HG03520 (cell line): ENCODE results near the gene ARHGEF5.

Source experiments
- ATAC-seq: cut with Tn5 transposase; IDR thresholded peaks from one replicate; pipeline ENCODE4 v1.9.1; 2021; ENCODE audit warnings: mild to moderate bottlenecking, moderate library complexity; ENCODE audit not compliant: unreplicated experiment

ARHGEF5 gene

DNA sequence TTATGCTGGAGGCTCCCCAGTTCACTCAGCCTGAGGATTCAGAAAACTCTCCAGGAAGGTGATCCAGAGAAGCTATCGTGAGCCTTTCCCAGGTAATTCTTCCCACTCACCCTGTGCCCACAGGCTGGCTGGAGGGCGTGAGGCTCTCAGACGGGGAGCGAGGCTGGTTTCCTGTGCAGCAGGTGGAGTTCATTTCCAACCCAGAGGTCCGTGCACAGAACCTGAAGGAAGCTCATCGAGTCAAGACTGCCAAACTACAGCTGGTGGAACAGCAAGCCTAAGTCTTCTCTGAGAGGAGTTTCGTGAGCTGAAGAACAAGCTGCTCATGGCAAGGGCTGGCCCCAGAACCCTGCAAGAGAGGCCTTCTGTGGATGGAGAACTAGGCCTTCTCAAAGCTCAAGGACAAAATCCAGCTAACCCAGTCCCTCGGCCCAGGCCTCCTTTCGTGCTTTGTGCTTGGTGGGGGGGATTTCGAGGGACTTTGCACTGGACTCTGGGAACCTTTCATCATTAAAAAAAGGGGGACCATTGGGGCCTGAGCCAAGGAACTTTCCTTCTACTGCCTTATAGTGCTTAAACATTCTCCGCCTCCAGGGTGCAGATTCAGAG lies 24.7 kb downstream of the ARHGEF5 start:
- ATAC-seq: no peak

DNA sequence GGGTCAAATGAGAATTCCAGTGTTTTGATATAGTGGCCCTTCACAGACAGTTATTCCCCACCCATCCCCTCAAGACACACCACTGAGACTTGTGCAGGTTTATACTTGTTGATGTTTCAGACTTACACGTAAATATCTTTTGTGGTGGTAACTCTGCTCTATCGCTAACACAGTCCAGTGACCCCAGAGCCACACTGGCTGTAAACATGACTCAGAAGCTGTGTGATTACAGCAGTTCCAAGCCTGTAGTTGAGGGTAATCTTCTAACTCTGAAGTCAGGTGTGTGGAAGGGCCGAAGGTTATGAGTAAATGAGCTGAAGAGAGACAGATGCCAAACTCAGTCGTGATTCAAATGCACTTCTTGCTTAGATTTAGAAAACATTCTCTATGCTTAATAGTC lies 28.9 kb downstream of the ARHGEF5 start:
- peak; percentile 95 for ATAC-seq

DNA sequence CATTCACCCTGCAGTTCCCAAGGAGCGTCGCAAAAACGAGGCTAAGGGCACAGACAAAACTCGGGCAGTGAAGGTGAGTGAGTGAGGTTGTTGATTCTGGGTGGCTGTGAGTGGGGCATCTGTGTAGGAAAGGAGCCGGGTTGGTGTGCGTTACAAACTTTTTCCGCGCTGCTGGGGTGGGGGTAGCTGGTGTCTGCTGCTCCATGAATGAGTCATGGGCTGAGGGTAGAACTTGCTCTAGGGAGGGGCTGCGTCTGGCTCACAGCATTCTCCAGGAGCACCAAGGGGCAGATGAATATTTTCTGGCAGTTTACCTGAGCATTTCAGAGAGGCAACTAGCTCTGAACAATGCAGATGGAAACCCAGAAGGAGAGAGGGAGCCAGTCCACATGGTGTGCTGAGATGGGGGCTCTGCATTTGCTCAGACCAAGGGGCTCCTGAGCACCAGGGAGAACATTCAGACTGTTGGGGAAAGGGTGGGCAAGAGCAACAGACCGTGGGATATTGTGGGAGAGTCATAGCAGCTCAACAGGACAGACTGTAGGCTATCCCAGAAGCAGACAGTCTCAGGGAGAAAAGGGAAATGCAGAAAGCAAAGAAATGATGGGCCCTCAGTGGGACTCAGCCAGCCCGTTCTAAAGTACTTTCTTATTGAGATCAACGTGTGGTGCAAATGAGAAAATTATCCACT lies 29.5 kb downstream of the ARHGEF5 start:
- ATAC-seq: peak; percentile 52

DNA sequence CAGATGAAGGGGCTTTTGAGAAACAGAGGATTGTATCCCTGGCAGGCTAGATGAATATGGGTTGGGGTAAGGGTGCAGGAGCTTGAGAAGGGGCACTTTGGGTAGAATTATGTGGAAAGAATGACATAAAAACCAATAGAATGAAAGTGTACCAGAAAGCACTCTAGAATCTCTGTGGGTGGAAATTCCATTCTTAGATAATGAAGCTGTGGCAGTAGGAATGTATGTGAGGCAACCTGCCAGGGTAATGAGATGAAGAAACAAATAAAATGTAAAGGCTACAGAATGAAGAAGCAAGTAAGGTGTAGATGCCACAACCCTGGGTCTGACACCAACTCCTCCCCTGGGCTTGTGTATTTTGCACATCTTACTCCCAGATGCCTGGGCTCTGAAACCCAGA lies 31.5 kb downstream of the ARHGEF5 start:
- no peak for ATAC-seq

DNA sequence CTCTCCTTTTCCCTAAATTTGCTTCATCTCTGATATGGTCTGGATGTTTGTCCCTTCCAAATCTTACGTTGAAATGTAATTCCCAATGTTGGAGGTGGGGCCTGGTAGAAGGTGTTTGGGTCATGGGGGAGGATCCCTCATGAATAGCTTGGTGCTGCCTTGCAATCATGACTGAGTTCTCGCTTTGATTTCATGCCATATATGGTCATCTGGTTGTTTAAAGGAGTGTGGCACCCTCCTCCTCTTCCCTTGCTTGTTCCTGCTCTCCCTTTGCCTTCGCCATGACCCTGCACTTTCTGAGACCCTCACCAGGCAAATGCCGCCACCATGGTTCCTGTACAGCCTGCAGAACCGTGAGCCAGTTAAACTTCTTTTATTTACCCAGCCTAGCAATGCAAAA lies 33.7 kb downstream of the ARHGEF5 start:
- no peak for ATAC-seq

DNA sequence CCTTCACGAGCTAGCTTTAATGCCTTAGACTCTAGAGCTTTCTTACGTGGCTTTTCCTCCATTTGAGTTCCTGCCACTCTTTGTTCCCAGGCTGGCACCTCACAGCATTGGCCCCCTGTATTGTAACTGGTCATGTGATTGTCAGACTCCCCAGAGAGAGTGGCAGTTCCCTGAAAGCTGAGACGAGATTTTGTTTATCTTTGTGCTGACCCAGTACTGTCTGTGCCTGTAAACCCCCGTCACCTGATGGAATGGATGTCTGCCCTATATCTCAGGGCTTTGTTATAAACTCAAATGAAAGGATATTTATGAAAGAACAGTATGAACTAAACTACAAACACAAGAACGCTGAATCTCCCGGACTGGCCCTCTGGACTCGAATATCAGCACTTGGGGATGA lies 35.3 kb downstream of the ARHGEF5 start:
- no peak for ATAC-seq

DNA sequence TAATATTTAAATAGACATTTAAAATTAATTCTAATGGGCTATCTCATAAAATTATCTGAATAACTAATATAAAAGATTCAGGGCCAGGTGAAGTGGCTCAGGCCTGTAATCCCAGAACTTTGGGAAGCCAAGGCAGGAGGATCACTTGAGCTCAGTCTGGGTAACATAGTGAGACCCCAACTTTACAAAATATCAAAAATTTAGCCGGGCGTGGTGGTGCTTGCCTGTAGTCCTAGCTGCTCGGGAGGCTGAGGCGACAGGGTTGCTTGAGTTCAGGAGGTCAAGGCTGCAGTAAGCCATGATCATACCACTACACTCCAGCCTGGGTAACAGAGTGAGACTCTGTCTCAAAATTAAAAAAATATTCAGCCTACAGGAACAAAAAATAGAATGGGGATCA lies 35.8 kb downstream of the ARHGEF5 start:
- no peak for ATAC-seq

DNA sequence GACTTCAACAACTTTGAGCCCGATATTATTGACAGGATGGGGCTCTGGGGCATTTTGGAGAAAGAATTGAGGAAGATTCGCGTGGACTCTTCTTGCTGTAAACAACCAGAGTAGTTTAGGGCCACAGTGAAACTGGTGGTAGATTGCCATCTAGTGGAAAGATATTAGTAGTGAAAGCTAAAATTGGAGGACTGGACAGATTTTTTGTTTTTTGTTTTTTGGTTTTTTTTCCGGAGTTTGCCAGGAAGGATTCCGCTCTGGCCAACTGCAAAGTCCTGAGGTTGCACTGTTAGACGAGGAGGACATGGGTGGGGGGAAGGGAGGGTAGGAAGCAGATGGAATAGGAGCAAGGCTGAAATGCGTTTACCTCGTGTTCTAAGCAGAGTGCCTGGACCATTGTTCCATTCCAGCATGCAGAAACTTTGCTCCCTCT lies 36.6 kb downstream of the ARHGEF5 start:
- ATAC-seq: peak; percentile 71

DNA sequence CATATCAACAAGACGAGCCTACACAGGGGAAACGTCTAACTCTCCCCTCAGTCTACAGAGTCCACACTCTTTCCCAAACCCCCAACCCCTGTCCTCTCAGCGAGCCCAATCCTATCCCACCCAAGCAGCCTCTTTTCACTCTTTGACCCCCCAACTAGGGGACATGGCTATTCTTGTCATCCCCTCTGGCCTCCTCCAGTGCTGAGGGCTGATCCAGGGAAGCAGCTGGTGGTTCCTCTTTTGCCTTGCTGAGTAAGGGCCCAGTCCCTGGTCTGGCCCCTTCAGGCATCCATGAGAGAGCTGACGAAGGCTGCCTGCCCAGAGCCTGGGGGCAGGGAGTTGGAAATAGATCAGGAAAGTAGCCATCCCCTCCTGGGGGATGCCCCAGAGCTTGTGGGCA lies 41.9 kb downstream of the ARHGEF5 start:
- ATAC-seq: no peak

DNA sequence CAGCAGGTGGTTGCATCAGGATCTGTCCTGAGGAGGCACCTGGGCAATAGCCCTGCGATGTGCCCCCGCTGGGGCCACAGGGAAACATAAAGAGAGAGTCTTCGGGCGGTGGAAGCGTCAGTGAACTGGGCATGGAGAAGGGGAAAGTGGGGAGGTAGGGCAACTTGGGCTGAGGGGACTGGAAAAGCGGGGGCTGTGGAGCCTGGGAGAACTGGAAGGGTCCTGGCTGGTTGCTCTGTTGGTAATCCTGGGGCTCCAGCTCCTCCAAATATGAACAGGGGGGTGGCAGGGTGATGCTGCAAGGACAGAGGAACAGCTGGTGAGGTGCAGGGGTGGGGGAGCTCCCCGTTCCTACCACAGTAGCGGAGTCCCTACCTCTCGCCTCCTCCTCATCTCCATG lies 43.1 kb downstream of the ARHGEF5 start:
- ATAC-seq: no peak

DNA sequence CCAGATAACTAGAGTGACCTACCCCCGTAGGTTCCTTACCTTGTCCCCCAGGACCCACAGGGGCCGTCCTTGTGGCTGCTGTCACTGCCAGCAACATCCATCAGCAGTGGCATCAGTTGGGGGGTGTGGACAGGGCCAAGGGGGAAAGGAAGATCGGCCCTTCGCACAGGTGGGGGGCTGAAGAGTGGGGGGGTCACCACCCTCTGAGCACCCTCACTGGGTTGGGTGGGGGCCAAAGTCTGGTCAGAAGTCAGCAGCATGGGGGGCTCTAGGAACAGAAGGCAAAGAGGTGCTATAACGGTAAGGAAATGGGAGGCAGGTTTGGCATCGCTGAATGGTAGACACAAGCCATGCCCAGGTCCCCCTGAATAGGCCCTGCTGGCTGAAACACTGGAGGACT lies 43.7 kb downstream of the ARHGEF5 start:
- no peak for ATAC-seq

DNA sequence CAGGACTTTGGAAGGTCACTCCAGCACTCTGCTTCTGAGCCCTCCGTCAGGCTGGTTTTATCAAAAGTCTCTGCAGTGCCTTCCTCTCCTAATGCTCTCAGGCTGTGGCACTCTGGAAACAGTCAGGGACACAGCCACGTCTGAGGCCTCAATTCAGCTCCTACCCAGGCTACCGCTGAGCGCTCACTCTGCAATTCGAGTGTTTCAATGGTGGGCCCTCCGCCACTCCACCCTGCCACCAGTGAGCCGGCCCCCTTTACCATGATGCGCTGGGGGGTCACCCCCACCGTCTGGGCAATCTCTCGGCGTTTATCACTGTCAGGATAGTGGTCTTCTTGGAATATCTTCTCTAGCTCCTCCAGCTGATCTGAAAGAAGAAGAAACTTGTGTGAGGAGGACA lies 44.7 kb downstream of the ARHGEF5 start:
- ATAC-seq: no peak

DNA sequence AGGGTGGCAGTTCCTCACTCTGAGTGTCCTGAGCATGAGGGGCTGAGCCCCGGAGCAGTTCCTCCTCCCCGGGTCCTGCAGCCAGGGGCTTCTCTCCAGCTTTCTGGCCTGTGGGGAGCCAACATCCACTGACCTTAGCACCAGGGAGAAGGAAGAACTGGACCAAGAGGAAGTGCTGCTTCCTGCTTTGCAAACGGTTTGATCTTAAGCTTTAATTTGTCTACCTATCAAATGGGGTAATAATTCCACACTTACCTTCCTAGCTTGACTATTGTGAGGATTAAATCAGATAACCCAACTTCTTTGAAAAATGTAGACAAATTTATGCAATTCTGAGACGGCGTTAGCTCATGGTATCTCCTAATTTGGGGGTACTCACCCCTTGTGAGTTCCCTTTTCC lies 46.3 kb downstream of the ARHGEF5 start:
- no peak for ATAC-seq

DNA sequence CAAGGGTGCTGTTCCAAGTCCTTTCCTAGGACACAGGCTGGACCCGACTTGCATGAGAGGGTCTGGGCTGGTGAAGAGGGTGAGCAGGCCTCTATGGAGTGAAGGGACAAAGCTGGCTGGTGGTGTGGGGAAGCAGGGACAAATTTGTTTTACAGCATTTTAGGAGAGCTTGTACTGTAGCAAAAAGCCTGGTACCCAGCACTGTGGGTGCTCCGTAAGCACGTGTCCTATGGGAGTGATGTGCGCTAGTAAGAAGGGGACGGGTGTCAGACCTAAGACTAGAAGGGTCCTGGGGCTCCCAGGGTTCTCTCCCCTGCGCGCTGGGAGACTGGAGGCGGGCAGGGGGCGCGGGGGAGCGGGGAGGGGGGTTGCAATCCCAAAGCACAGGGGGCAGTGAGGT lies 47.9 kb downstream of the ARHGEF5 start:
- no peak for ATAC-seq

DNA sequence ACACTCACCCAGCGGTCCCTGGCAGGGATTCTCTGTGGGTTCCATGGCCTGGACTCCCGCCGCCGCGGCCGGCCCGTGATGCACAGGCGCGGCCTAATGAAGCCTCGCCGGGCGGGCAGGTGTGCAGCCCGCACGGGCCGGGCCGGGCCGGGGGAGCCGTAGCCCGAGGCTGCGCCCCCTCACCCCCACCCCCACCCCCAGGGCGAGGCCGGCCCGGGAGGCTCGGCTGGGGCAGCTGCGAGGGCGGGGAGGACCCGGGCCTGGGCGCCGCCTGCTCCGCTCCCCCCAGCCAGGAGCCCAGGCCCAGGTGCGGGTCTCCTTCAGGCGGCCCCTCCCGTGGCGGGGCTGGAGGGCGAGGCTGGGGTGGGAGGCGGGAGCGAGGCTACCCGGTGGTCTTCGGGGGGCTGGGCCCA lies 48.5 kb downstream of the ARHGEF5 start, which contains the start of gene NOBOX:
NOBOX (minus strand) TSS at position 45 of the 413 bp plus-strand sequence.
- no peak for ATAC-seq

DNA sequence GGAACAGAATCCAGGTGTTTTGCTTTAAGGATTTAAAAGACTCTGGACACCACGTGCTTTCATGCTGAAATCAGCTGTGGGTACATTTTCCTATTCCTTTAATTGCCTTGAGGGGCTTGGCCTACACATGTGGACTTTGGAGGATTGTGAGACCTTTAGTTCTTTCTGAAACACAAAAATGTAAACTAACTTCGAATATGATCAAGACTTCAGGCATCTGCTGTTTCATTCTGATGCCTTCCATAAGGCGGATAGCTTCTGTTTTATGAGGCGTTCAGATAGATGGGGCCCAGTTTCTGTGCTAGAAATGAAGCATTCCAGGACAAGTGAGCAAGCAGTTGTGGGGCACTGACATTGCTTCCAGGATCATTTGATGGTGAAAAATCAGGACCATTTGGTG lies 49.7 kb downstream of the ARHGEF5 start:
- no peak for ATAC-seq

DNA sequence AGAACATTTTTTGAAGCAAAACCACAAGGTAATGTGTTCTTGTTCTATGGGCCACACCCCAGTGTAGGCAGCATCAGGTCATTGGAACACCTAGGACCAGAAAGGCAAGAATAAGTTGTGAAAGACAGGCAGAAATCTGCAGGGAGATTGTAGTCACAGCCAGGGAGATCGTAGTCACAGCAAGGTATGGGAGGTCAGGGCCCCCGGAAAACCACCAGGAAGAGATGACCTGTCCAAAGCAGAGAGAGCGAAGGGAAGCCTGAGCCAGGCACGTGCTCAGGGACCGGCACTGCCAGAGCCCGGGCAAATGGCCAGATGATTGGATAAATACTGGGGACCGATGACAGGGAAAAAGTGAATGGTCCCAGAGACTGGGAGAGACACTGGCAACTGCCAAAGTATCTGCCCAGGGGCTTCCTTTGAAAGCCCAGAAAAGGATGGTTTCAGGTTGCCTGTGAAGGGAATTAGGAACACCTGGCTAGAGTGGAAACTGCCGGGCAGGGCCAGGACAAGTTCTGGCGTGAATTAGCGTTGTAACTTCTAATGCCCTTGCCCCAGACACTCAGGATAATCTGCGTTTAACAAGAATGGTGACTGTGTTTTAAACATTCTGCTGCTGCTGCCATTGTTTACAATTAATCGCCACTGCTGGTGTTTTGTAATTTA lies 52.2 kb downstream of the ARHGEF5 start:
- ATAC-seq: no peak

DNA sequence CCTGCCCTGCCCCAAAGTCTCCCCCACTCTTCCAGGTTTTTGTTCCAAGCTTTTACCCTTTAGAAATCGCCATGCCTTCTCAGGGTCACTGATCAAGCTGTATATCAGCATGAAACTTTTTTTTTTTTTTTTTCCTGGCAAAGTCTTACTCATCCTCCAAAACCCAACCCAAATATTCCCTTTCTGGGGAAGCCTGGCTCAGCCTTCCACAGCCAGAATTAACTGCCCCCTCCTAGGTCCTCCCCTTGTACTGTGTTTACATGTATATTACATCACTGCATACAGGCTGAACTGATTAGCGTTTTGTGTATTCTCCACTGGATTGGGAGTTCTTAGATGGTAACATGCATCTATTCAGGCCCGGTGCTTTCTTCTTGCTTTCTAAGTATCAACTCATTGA lies 52.9 kb downstream of the ARHGEF5 start:
- no peak for ATAC-seq

DNA sequence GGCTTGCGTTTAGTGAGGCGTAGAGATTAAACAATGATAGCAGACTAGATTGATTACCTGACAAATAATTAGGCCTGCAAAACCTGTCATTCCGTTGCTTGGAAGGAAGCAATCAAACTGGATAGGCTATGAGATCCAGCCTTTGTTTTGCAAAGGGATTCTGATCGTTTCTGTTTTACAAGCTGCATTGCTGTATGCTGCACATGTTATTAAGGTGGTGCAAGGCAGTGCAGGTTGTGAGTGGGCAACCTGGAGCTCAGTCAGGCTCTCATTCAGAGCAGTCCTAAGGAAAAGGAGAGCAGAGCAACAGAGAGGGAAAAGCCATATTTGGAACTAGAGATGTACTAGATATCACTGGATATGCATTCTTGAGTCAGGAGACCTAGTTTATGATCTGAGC lies 55.2 kb downstream of the ARHGEF5 start:
- ATAC-seq: no peak

DNA sequence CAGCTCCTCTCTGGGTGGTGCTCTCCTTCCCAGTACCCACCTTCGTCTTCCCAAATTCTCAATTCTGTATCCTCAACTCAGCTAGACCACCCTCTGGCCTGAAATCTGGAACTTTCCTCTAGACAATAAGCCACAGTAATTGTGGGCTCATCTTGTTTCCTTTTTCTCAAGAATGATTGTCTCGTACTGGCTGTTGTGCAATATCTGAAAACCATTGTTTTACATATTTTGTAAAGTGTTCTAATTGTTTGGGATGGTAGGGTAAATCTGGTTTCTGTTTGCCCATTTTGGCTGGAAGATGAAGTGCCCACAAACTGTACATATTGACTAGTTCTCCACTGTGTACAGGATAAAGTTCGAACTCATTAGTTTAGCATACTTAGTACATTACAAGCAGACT lies 59.6 kb downstream of the ARHGEF5 start:
- ATAC-seq: no peak

DNA sequence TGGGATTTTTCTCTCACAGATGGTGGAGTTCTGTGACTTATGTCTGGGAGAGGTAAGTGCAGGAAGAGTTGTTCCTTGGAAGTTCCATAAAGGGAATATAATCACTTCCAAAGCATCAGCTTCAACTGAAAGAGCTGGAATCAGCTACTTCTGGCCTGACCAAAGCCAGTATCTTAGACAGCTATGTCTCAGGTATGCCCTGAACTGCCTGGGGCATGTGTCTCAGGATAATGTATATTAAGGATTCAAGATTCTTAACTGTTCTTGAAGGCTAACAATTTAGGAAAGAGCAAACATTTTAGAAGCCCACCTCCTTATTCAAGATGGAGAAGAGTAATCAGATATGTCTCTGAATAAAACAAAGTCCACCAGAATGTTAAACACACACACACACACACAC lies 60.7 kb downstream of the ARHGEF5 start:
- no peak for ATAC-seq

DNA sequence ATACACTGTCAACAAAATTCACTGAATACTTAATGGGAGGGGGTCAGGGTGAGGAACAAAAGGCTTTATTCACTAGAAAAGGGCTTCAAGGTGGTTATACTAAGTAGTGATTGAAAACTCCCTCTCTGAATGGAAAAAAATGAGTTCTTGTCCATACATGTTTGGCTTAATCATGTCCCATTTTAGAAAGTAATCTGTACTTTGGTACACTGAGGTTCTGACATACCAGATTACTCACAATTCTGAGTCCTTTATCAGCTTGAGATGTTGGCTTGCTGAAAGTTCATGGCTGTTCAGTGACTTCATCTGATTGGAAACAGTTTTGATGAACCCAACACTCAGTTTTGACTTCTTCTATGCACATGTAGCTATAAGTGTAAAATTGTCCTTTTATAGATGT lies 61.1 kb downstream of the ARHGEF5 start:
- ATAC-seq: no peak
